H1 (cell line): ENCODE results near the gene ACTL6A. TPM values are rescaled to one million over a fixed set of nuclear protein-coding genes. Genes with fewer than 3 reads are reported as not detected.

ENCODE experiments used
- RNF2 ChIP-seq: fragments of 200-900, 300-1000 bp; sonication (generic); IDR thresholded peaks from 2 replicates; pipeline ENCODE4 v1.7.1; 2016; ENCODE audit warnings: borderline replicate concordance, low read depth, mild to moderate bottlenecking, antibody characterized with exemption, low read length; ENCODE audit not compliant: poor library complexity, severe bottlenecking; ENCODE audit errors: missing control alignments
- polyA plus RNA-seq, 7 experiments: library from polyadenylated mRNA; depleted of rRNA in 3 of 7; stranded (reverse) in 5 of 7; unstranded in 2 of 7; fragments of >200 nt in 5 of 7; fragments of 200-250 nt in 2 of 7; gene quantifications; 1 replicate in 5 of 7; 2 replicates in 1 of 7; 4 replicates in 1 of 7; pipeline versions ENCODE4 v1.2.1 to v1.2.3, GENCODE V29; 2011 to 2013; ENCODE audit warnings: missing spikeins in 2 of 7, mixed read lengths in 2 of 7
- total RNA-seq: library from RNA; stranded (reverse); fragmentation: NEBNext Ultra II Directional; extraction: Animal tissue kit (Norgen Biotek cat#: 25700); gene quantifications from 2 replicates; pipeline ENCODE4 v1.2.1, GENCODE V29; 2021

Gene ACTL6A
- total and polyA plus RNA-seq, 2 of the 8 experiments (the other 6 are each of a cell fraction or from before 2014, with no cell fraction given): 76.9 to 99.5 TPM

DNA sequence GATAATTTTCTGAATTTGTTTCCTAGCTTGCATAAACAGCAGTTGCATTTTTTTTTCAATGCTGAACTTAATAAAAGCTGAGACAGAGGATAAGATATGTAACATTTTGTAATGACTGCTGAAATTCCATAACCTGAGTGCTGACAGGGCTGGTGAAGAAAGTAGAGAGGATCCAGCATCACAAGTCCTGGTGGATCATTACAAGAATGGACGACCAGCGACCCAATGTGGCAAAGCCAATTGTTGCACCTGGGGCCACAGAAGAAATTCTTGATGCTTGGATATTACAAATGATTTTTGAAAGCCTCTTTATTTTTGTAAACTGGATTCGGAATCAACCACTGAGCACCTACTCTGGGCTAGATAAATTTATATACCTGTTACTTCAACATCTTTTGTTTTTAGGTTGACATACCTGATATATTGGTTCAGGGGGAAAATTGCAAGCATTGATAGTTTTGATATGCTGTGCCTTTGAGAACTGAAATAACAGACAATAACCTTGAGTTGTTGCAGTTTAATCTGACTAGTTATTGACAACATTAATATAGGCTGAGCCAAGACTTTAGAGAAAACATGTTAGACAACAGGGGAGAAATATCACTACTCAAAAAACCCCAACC is 3.9 kb upstream of the ACTL6A start (continued):
- no peak for TF ChIP-seq RNF2
- TF ChIP-seq, all 59 proteins: peak for 2
